GM12878 (cell line): Measurements from ENCODE around the gene PRDM16. TPM values are rescaled to one million over a fixed set of nuclear protein-coding genes. Genes with fewer than 3 reads are reported as not detected.

Experiments used
- ATAC-seq: fragments of 200-7000 bp; cut with Tn5 transposase; 3 replicates; pipeline ENCODE4 v1.9.1; 2020; ENCODE audit warnings: mild to moderate bottlenecking, moderate library complexity
- BruUV-seq: library from RNA; stranded (reverse); fragments of 400-500 nt; replicated peaks from 2 replicates; lab custom pipeline; 2021; lab: Mats Ljungman, UMichigan
- CTCF ChIA-PET: fragments of 300-600 bp; sonication (Branson Sonifier 250); formaldehyde crosslinking; extraction: SDS; loops from one replicate; lab custom pipeline; 2021; ENCODE audit warnings: inconsistent platforms; lab: Yijun Ruan, JAX
- POLR2A ChIA-PET: fragments of 350-600 bp; formaldehyde crosslinking; extraction: SDS; loops from one replicate; lab custom pipeline; 2021; ENCODE audit warnings: inconsistent platforms; lab: Charles Lee
- RAD21 ChIA-PET: fragments of 300-600 bp; sonication (Branson Sonifier 250); formaldehyde crosslinking; loops from one replicate; lab custom pipeline; 2023; ENCODE audit warnings: antibody characterized with exemption; ENCODE audit not compliant: unreplicated experiment; lab: Charles Lee
- SMC1A ChIA-PET: fragments of 300-600 bp; sonication (Branson Sonifier 250); formaldehyde crosslinking; loops from one replicate; lab custom pipeline; 2023; ENCODE audit not compliant: unreplicated experiment, uncharacterized antibody; lab: Charles Lee
- DNase-seq: peaks from one replicate; pipeline ENCODE4 v3.0.0-alpha.2; 2011; ENCODE audit warnings: low read depth, low spot score
- FAIRE-seq: peaks from 3 replicates; lab custom pipeline; 2011; peaks lifted over from hg19 to GRCh38; lab: Jason Lieb, UNC
- H2AFZ ChIP-seq: 2 replicates; pipeline ENCODE4 v1.6.0; 2011; ENCODE audit warnings: low read depth, low read length, control low read depth; ENCODE audit not compliant: control insufficient read depth
- H3K27ac ChIP-seq: 2 replicates; pipeline ENCODE4 v1.5.1; 2011; ENCODE audit warnings: control low read depth; ENCODE audit not compliant: control insufficient read depth, insufficient read depth
- H3K27me3 ChIP-seq, 2 experiments: replicated peaks in 1 of 2; 2 replicates each; pipeline versions ENCODE4 v1.6.0 to v1.6.1; 2011; ENCODE audit warnings: low read length in 1 of 2; ENCODE audit not compliant: control insufficient read depth in 2 of 2, insufficient read depth in 2 of 2
- H3K36me3 ChIP-seq, 2 experiments: 2 replicates each; pipeline ENCODE4 v1.5.1; 2011; ENCODE audit warnings: low read length in 1 of 2; ENCODE audit not compliant: control insufficient read depth in 2 of 2, insufficient read depth in 2 of 2
- H3K4me1 ChIP-seq: 2 replicates; pipeline ENCODE4 v1.6.1; 2011; ENCODE audit warnings: mild to moderate bottlenecking, low read length, moderate library complexity, mixed read lengths; ENCODE audit not compliant: control insufficient read depth, insufficient read depth
- H3K4me2 ChIP-seq: 2 replicates; pipeline ENCODE4 v1.6.0; 2011; ENCODE audit warnings: control low read depth; ENCODE audit not compliant: control insufficient read depth, insufficient read depth
- H3K4me3 ChIP-seq: fragments of 200-600 bp; sonication (generic); 2 replicates; pipeline ENCODE4 v1.5.1; 2016
- H3K79me2 ChIP-seq: 2 replicates; pipeline ENCODE4 v1.6.0; 2011; ENCODE audit warnings: low read length; ENCODE audit not compliant: control insufficient read depth, insufficient read depth
- H3K9ac ChIP-seq: 2 replicates; pipeline ENCODE4 v1.8.0; 2011; ENCODE audit warnings: low read length, control low read depth, mixed read lengths; ENCODE audit not compliant: control insufficient read depth, insufficient read depth
- H3K9me3 ChIP-seq: replicated peaks from 3 replicates; pipeline ENCODE4 v1.5.1; 2011; ENCODE audit warnings: mild to moderate bottlenecking, low read length; ENCODE audit not compliant: control insufficient read depth, insufficient read depth
- H4K20me1 ChIP-seq: 2 replicates; pipeline ENCODE4 v1.6.0; 2011; ENCODE audit not compliant: control insufficient read depth, insufficient read depth
- BRCA1 ChIP-seq: IDR thresholded peaks from 2 replicates; pipeline ENCODE4 v1.6.1; 2011; ENCODE audit warnings: low read depth, low read length, improper control_type of control experiment
- EP300 ChIP-seq, 2 experiments: fragments of 150-350 bp in 1 of 2; IDR thresholded peaks; 2 replicates each; pipeline ENCODE4 v1.6.1; 2011 to 2012; ENCODE audit warnings: low read depth in 2 of 2, low read length in 2 of 2, borderline replicate concordance in 1 of 2, improper control_type of control experiment in 1 of 2, inconsistent platforms in 1 of 2; ENCODE audit not compliant: control insufficient read depth in 1 of 2
- FOS ChIP-seq: IDR thresholded peaks from 3 replicates; pipeline ENCODE4 v1.6.1; 2011; ENCODE audit warnings: borderline replicate concordance; ENCODE audit not compliant: insufficient read length; ENCODE audit errors: extremely low read depth
- IKZF1 ChIP-seq: fragments of 450-650 bp; conservative IDR thresholded peaks from 2 replicates; pipeline ENCODE4 v1.6.1; 2017; ENCODE audit warnings: antibody characterized with exemption, mild to moderate bottlenecking
- MYB ChIP-seq: fragments of 150-350 bp; IDR thresholded peaks from 2 replicates; pipeline ENCODE4 v1.6.1; 2014; ENCODE audit warnings: mild to moderate bottlenecking, low read depth, low read length, borderline replicate concordance
- NR2C2 ChIP-seq: IDR thresholded peaks from 2 replicates; pipeline ENCODE4 v1.6.1; 2011; ENCODE audit warnings: borderline replicate concordance, low read depth; ENCODE audit not compliant: control insufficient read depth, insufficient read length
- RB1 ChIP-seq: fragments of 450-650 bp; formaldehyde crosslinking; IDR thresholded peaks from 2 replicates; pipeline ENCODE4 v1.6.1; 2017; ENCODE audit warnings: mild to moderate bottlenecking, borderline replicate concordance
- RUNX3 ChIP-seq: IDR thresholded peaks from 2 replicates; pipeline ENCODE4 v1.6.1; 2012; ENCODE audit warnings: low read length, inconsistent platforms
- SUZ12 ChIP-seq: fragments of 200-600 bp; sonication (generic); IDR thresholded peaks from one replicate; pipeline ENCODE4 v1.6.1; 2018; ENCODE audit warnings: antibody characterized with exemption, mild to moderate bottlenecking; ENCODE audit not compliant: unreplicated experiment
- ZBED1 ChIP-seq: IDR thresholded peaks from 2 replicates; pipeline ENCODE4 v1.6.1; 2016; ENCODE audit warnings: borderline replicate concordance
- ZNF384 ChIP-seq: IDR thresholded peaks from 2 replicates; pipeline ENCODE4 v1.6.1; 2012; ENCODE audit warnings: low read depth, mild to moderate bottlenecking, low read length, improper control_type of control experiment, borderline replicate concordance
- whole genome bisulfite sequencing: methylation state at CpG from one replicate; pipeline ENCODE4 v1.1.6; 2016; ENCODE audit warnings: low lambda C conversion rate; ENCODE audit not compliant: insufficient replicate concordance, insufficient coverage; ENCODE audit errors: missing lambda C conversion rate; 5-methylcytosine and 5-hydroxymethylcytosine counted together
- in situ Hi-C: fragments of 300-500 bp; cut with MboI; formaldehyde crosslinking; loops from 9 replicates; pipeline ENCODE4 v1.14.3; 2018; ENCODE audit warnings: mixed read lengths
- intact Hi-C: fragments of 100-400 bp; cut with micrococcal nuclease; formaldehyde crosslinking; loops from one replicate; pipeline ENCODE4 v1.14.2; 2022; ENCODE audit not compliant: unreplicated experiment
- polyA plus RNA-seq, 11 experiments: library from polyadenylated mRNA; depleted of rRNA in 4 of 11; unstranded in 6 of 11; stranded (reverse) in 5 of 11; fragments of >200 nt; fragmentation: Nextera tagmentation in 4 of 11; fragmentation: Illumina TruSeq in 1 of 11; extraction: Ambion mirVana in 4 of 11; extraction: Trizol in 1 of 11; gene quantifications; 1 replicate in 1 of 11; 2 replicates in 10 of 11; pipeline versions ENCODE4 v1.2.1 to v1.2.3, GENCODE V29; 2011 to 2016; ENCODE audit warnings: inconsistent platforms in 2 of 11, missing spikeins in 2 of 11, low read depth in 1 of 11
- total RNA-seq, 4 experiments: library from RNA; depleted of rRNA in 3 of 4; stranded (reverse); fragments of >200 nt in 3 of 4; fragmentation: Illumina TruSeq in 1 of 4; extraction: Trizol in 1 of 4; gene quantifications; 2 replicates each; pipeline versions ENCODE4 v1.2.1 to v1.2.3, GENCODE V29; 2013 to 2021
- TF ChIP-seq, protein P1 (sequence below): fragments of 450-650 bp; formaldehyde crosslinking; IDR thresholded peaks from 2 replicates; pipeline ENCODE4 v1.4.0; 2022; ENCODE audit warnings: mild to moderate bottlenecking, moderate library complexity
- TF ChIP-seq, protein P2 (sequence below): IDR thresholded peaks from 2 replicates; pipeline ENCODE4 v1.6.1; 2011; ENCODE audit warnings: mild to moderate bottlenecking, low read depth, low read length, moderate library complexity; ENCODE audit not compliant: insufficient replicate concordance
- TF ChIP-seq, protein P3 (sequence below), 3 experiments: IDR thresholded peaks in 2 of 3; conservative IDR thresholded peaks in 1 of 3; 2 replicates each; pipeline ENCODE4 v1.5.1; 2011; ENCODE audit warnings: low read depth in 3 of 3, low read length in 3 of 3, mild to moderate bottlenecking in 3 of 3, control low read depth in 2 of 3, moderate library complexity in 2 of 3, inconsistent platforms in 1 of 3, mixed read lengths in 1 of 3; ENCODE audit not compliant: control insufficient read depth in 2 of 3, insufficient read depth in 1 of 3; ENCODE audit errors: extremely low read depth in 1 of 3
- TF ChIP-seq, protein P4 (sequence below): fragments of 150-350 bp; IDR thresholded peaks from 2 replicates; pipeline ENCODE4 v1.6.1; 2014; ENCODE audit warnings: mild to moderate bottlenecking, low read depth, low read length

Gene PRDM16
- total and polyA plus RNA-seq, 10 of the 15 experiments (the other 5 are each of a cell fraction or from before 2014, with no cell fraction given), result 0.03 TPM; not detected in 9

DNA sequence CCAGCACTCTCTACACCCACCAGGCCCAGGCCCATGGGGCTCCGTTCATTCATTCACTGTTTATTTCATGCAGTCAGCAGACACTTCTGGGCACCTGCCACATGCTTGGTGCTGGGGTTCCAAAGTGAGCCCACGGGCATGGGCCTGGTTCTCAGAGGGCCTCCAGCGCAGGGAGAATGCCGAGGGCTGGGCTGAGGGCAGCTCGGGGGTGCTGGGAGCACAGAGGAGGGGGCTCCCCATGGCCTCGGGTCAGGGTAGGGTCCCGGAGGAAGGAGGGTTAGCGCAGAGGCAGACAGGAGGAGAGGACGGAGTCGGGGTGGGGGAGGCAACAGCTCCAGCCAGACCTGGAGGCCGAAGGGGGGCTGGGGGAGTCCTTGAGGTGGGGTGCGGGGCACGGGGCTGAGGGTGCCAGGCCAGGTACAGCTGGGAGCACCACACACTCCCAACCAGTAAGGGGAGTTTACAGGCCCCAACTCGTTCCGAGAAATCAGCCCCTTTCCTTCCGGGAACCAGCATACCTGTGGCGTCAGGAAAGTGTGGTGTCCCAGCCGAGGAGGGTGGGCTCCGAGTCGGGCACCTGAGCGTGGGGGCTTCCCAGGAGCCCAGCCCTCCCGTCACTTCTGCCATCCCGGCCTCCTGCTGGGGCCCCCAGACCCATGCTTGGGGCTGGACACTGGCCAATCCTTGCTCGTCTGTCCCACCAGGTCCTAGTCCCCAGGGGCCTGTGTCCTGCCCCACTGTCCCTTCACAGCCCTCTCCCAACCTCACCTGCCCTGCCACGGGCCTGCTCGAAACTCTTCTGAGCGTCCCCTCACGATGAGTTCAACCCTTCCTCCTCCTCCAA, 396.3 kb downstream of the PRDM16 start:
- Histone ChIP-seq H3K79me2 (no peaks in the 10 kb centered on the region), H3K9ac (no peak overlapping the region), H2AFZ (no peak overlapping the region), H3K27ac (no peak overlapping the region), H3K27me3 (no peaks in the 10 kb centered on the region), H4K20me1 (no peaks in the 10 kb centered on the region), H3K4me3 (no peak overlapping the region), H3K4me1 (no peaks in the 10 kb centered on the region), H3K36me3 (no peaks in the 10 kb centered on the region), H3K4me2 (no peak overlapping the region), H3K9me3 (no peaks in the 10 kb centered on the region)
- SMC1A ChIA-PET, result no interaction called here
- POLR2A ChIA-PET, result no interaction called here
- in situ Hi-C loops, result no loop called here
- CTCF ChIA-PET, result no interaction called here
- no peak for ATAC-seq
- RAD21 ChIA-PET, result no interaction called here
- WGBS, result 16% methylated on average over 17 of the region's 28 CpGs
- intact Hi-C loops, result no loop called here
- FAIRE-seq, result no peak
- no peak for DNase-seq
- BruUV-seq, result no TSS peak
- TF ChIP-seq, protein P1, sequence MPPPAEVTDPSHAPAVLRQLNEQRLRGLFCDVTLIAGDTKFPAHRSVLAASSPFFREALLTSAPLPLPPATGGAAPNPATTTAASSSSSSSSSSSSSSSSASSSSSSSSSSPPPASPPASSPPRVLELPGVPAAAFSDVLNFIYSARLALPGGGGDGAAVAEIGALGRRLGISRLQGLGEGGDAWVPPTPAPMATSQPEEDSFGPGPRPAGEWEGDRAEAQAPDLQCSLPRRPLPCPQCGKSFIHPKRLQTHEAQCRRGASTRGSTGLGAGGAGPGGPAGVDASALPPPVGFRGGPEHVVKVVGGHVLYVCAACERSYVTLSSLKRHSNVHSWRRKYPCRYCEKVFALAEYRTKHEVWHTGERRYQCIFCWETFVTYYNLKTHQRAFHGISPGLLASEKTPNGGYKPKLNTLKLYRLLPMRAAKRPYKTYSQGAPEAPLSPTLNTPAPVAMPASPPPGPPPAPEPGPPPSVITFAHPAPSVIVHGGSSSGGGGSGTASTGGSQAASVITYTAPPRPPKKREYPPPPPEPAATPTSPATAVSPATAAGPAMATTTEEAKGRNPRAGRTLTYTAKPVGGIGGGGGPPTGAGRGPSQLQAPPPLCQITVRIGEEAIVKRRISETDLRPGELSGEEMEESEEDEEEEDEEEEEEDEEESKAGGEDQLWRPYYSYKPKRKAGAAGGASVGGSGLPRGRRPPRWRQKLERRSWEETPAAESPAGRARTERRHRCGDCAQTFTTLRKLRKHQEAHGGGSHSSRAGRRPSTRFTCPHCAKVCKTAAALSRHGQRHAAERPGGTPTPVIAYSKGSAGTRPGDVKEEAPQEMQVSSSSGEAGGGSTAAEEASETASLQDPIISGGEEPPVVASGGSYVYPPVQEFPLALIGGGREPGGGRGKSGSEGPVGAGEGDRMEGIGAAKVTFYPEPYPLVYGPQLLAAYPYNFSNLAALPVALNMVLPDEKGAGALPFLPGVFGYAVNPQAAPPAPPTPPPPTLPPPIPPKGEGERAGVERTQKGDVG, result no peak
- TF ChIP-seq IKZF1 (no peak), BRCA1 (no peak), FOS (no peak), ZNF384 (no peak), ZBED1 (no peak), MYB (no peak), RUNX3 (no peak), SUZ12 (no peak), RB1 (no peak), EP300 (IDR thresholded peaks at IDR 0.05; ENCODE audit: borderline replicate concordance in 1 of 2, control insufficient read depth in 1 of 2, low read depth in 2 of 2, low read length in 2 of 2) (no peak), NR2C2 (no peak)
- TF ChIP-seq, protein P2, sequence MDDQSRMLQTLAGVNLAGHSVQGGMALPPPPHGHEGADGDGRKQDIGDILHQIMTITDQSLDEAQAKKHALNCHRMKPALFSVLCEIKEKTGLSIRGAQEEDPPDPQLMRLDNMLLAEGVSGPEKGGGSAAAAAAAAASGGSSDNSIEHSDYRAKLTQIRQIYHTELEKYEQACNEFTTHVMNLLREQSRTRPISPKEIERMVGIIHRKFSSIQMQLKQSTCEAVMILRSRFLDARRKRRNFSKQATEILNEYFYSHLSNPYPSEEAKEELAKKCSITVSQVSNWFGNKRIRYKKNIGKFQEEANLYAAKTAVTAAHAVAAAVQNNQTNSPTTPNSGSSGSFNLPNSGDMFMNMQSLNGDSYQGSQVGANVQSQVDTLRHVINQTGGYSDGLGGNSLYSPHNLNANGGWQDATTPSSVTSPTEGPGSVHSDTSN, result no peak
- TF ChIP-seq, protein P3, sequence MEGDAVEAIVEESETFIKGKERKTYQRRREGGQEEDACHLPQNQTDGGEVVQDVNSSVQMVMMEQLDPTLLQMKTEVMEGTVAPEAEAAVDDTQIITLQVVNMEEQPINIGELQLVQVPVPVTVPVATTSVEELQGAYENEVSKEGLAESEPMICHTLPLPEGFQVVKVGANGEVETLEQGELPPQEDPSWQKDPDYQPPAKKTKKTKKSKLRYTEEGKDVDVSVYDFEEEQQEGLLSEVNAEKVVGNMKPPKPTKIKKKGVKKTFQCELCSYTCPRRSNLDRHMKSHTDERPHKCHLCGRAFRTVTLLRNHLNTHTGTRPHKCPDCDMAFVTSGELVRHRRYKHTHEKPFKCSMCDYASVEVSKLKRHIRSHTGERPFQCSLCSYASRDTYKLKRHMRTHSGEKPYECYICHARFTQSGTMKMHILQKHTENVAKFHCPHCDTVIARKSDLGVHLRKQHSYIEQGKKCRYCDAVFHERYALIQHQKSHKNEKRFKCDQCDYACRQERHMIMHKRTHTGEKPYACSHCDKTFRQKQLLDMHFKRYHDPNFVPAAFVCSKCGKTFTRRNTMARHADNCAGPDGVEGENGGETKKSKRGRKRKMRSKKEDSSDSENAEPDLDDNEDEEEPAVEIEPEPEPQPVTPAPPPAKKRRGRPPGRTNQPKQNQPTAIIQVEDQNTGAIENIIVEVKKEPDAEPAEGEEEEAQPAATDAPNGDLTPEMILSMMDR (IDR thresholded peaks at IDR 0.05 in 2 of 3, conservative IDR thresholded peaks at IDR 0.05 in 1 of 3; ENCODE audit: control insufficient read depth in 2 of 3, extremely low read depth in 1 of 3, insufficient read depth in 1 of 3, low read depth in 3 of 3, low read length in 3 of 3), result no peak
- TF ChIP-seq, protein P4, sequence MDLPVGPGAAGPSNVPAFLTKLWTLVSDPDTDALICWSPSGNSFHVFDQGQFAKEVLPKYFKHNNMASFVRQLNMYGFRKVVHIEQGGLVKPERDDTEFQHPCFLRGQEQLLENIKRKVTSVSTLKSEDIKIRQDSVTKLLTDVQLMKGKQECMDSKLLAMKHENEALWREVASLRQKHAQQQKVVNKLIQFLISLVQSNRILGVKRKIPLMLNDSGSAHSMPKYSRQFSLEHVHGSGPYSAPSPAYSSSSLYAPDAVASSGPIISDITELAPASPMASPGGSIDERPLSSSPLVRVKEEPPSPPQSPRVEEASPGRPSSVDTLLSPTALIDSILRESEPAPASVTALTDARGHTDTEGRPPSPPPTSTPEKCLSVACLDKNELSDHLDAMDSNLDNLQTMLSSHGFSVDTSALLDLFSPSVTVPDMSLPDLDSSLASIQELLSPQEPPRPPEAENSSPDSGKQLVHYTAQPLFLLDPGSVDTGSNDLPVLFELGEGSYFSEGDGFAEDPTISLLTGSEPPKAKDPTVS, result no peak
